Osteocyte (in vitro differentiated cells): ENCODE data around the gene DCDC2. TPM values are rescaled to one million over a fixed set of nuclear protein-coding genes. Genes with fewer than 3 reads are reported as not detected.
"Not testable (repeated sequence)": the region's sequence is repeated elsewhere in the genome, so short reads cannot be mapped to it uniquely, and the experiment has no call there.

Experiments used
- DNase-seq: peaks from one replicate; pipeline ENCODE4 v3.0.0; 2021; ENCODE audit warnings: mixed read lengths; ENCODE audit not compliant: unreplicated experiment; ENCODE audit errors: extremely low spot score
- H3K27ac Mint-ChIP-seq: one replicate; pipeline ENCODE4 v1.8.0; 2021; ENCODE audit warnings: mild to moderate bottlenecking, mixed read lengths; ENCODE audit not compliant: unreplicated experiment
- H3K27me3 Mint-ChIP-seq: one replicate; pipeline ENCODE4 v1.8.0; 2021; ENCODE audit warnings: mixed read lengths; ENCODE audit not compliant: unreplicated experiment
- H3K36me3 Mint-ChIP-seq: one replicate; pipeline ENCODE4 v1.8.0; 2021; ENCODE audit warnings: mixed read lengths; ENCODE audit not compliant: unreplicated experiment
- H3K4me1 Mint-ChIP-seq: one replicate; pipeline ENCODE4 v1.8.0; 2021; ENCODE audit warnings: mixed read lengths; ENCODE audit not compliant: unreplicated experiment
- H3K4me3 Mint-ChIP-seq: one replicate; pipeline ENCODE4 v1.8.0; 2021; ENCODE audit warnings: mild to moderate bottlenecking, moderate library complexity, mixed read lengths; ENCODE audit not compliant: unreplicated experiment
- H3K9me3 Mint-ChIP-seq: one replicate; pipeline ENCODE4 v1.8.0; 2021; ENCODE audit warnings: mixed read lengths; ENCODE audit not compliant: unreplicated experiment
- CTCF ChIP-seq: fragments of 200-600 bp; sonication (generic); IDR thresholded peaks from 2 replicates; pipeline ENCODE4 v1.5.0; 2021; ENCODE audit warnings: antibody characterized with exemption, mild to moderate bottlenecking, moderate library complexity
- total RNA-seq: library from RNA; stranded (reverse); gene quantifications from 2 replicates; pipeline ENCODE4 v1.2.1, GENCODE V29; 2021

The DCDC2 gene
- total RNA-seq, 1 donor from 2014 or later = 1.0 TPM

DNA sequence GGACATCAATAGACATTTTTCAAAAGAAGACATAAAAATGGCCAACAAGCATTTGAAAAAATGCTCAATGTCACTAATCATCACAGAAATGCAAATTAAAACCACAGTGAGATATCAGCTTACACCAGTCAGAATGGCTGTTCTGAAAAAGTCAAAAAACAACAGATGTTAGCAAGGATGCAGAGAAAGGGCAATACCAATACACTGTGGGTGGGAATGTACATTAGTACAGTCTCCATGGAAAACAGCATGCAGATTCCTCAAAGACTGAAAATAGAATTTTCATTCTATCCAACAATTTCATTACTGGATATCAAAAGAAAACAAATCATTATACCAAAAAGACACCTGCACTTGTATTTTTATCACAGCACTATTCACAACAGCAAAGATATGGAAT, 85.3 kb downstream of the DCDC2 start:
- Mint-ChIP-seq H3K36me3 (no peaks in the 10 kb centered on the region), H3K9me3 (no peaks in the 10 kb centered on the region), H3K27me3 (peaks cover 24% of the 10 kb centered on the region), H3K4me3 (no peak overlapping the region), H3K27ac (no peak overlapping the region), H3K4me1 (peaks cover 1% of the 10 kb centered on the region)
- no peak for TF ChIP-seq CTCF
- DNase-seq = no peak

GRCh38 chr6:24272148-24272547, 85.7 kb downstream of the DCDC2 start:
- Mint-ChIP-seq H3K9me3 (no peaks in the 10 kb centered on the region), H3K27me3 (peaks cover 21% of the 10 kb centered on the region), H3K27ac (no peak overlapping the region), H3K4me1 (peaks cover 1% of the 10 kb centered on the region), H3K36me3 (no peaks in the 10 kb centered on the region), H3K4me3 (no peak overlapping the region)
- TF ChIP-seq CTCF = no peak
- no peak for DNase-seq

GRCh38 chr6:24270011-24270410, 87.8 kb downstream of the DCDC2 start:
- no peak for TF ChIP-seq CTCF
- H3K9me3 Mint-ChIP-seq = no peaks in the 10 kb centered on the region
- H3K4me1 Mint-ChIP-seq = peaks cover 1% of the 10 kb centered on the region
- H3K27me3 Mint-ChIP-seq = peaks cover 25% of the 10 kb centered on the region
- H3K27ac Mint-ChIP-seq = no peak overlapping the region
- no peaks in the 10 kb centered on the region for H3K36me3 Mint-ChIP-seq
- no peak overlapping the region for H3K4me3 Mint-ChIP-seq
- DNase-seq = no peak

GRCh38 chr6:24258214-24258613, 99.6 kb downstream of the DCDC2 start:
- H3K27ac Mint-ChIP-seq, H3K4me1 Mint-ChIP-seq, H3K4me3 Mint-ChIP-seq, H3K9me3 Mint-ChIP-seq, DNase-seq, H3K36me3 Mint-ChIP-seq, H3K27me3 Mint-ChIP-seq: not testable (repeated sequence)

DNA sequence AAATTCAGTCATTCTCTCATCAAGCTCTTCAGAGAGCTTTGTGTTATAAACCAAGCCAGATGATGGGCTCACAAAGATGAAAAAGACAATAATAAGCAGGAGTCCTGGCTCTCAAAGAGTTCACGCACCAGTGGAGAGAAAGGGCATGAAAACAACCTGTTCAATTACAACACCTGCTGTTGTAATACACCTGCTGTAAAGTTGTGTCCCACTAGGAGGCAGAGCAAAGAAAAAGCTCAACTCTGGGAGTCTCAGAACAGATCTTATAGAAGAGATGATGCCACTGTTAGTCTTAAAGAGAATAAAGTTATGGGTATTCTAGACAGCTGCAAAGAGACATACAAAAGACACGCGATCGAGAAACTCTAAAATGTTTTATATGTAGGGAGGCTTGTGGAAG, 100.6 kb downstream of the DCDC2 start:
- Mint-ChIP-seq H3K36me3 (no peaks in the 10 kb centered on the region), H3K27ac (no peak overlapping the region), H3K4me1 (no peaks in the 10 kb centered on the region), H3K4me3 (no peak overlapping the region), H3K9me3 (peaks cover 13% of the 10 kb centered on the region), H3K27me3 (peaks cover 9% of the 10 kb centered on the region)
- TF ChIP-seq CTCF = no peak
- DNase-seq = no peak

DNA sequence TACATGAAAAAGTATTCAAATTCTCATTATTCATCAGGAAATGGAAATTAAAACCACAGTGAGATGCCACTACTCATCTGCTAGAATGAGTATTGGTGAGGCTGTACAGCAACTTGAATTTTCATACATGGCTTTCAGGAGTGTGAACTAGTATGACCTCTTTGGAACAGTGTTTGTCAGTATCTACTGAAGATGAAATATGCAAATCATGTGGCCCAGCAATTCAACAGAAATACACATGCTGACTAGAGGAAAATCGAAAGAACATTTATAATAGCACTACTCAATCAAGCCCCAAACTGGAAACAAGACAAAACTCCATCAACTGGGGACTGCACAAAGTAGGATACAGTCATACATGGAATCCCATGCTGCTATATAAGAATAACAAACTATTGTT, 102.2 kb downstream of the DCDC2 start:
- Mint-ChIP-seq H3K4me1 (no peaks in the 10 kb centered on the region), H3K9me3 (peaks cover 13% of the 10 kb centered on the region), H3K27ac (no peak overlapping the region), H3K27me3 (peaks cover 8% of the 10 kb centered on the region), H3K36me3 (no peaks in the 10 kb centered on the region), H3K4me3 (no peak overlapping the region)
- DNase-seq = no peak
- TF ChIP-seq CTCF = no peak
